Nephron (organoid): Measurements from ENCODE around the gene PALMD.

Source experiments
- H3K27ac Mint-ChIP-seq, 3 experiments: 2 replicates each; pipeline ENCODE4 v1.8.0; 2020; ENCODE audit warnings: mixed read lengths in 3 of 3, mild to moderate bottlenecking in 2 of 3, moderate library complexity in 1 of 3
- H3K27me3 Mint-ChIP-seq: 2 replicates; pipeline ENCODE4 v1.8.0; 2021; ENCODE audit warnings: low read depth, mild to moderate bottlenecking, moderate library complexity, mixed read lengths
- H3K36me3 Mint-ChIP-seq: 2 replicates; pipeline ENCODE4 v1.8.0; 2020; ENCODE audit warnings: low read depth, mixed read lengths
- H3K4me1 Mint-ChIP-seq: 2 replicates; pipeline ENCODE4 v1.8.0; 2020; ENCODE audit warnings: mixed read lengths
- H3K4me3 Mint-ChIP-seq, 3 experiments: 2 replicates each; pipeline ENCODE4 v1.8.0; 2020; ENCODE audit warnings: mild to moderate bottlenecking in 3 of 3, mixed read lengths in 3 of 3, moderate library complexity in 2 of 3
- H3K9me3 Mint-ChIP-seq: 2 replicates; pipeline ENCODE4 v1.8.0; 2020; ENCODE audit warnings: mixed read lengths
- CTCF ChIP-seq, 3 experiments: fragments of 200-600 bp; sonication (generic); IDR thresholded peaks; one replicate each; pipeline ENCODE4 v1.5.0; 2021; ENCODE audit warnings: antibody characterized with exemption in 3 of 3; ENCODE audit not compliant: unreplicated experiment in 3 of 3

Gene PALMD

GRCh38 chr1:99623554-99623953, 22.4 kb upstream of the PALMD start:
- H3K27ac Mint-ChIP-seq, result peak overlapping the region in 2 of 3 experiments; percentile 27 to 48
- H3K36me3 Mint-ChIP-seq, result no peaks in the 10 kb centered on the region
- H3K27me3 Mint-ChIP-seq, result no peaks in the 10 kb centered on the region
- H3K4me1 Mint-ChIP-seq, result peaks cover 28% of the 10 kb centered on the region
- no peak for TF ChIP-seq CTCF (IDR thresholded peaks at IDR 0.05; ENCODE audit: unreplicated experiment in 3 of 3)
- H3K4me3 Mint-ChIP-seq, result no peak overlapping the region
- peaks cover 2% of the 10 kb centered on the region for H3K9me3 Mint-ChIP-seq

- Mint-ChIP-seq H3K36me3 (no peaks in the 10 kb centered on the region), H3K27ac (no peak overlapping the region), H3K9me3 (no peaks in the 10 kb centered on the region), H3K4me3 (no peak overlapping the region), H3K4me1 (peaks cover 12% of the 10 kb centered on the region), H3K27me3 (no peaks in the 10 kb centered on the region)
- TF ChIP-seq CTCF (IDR thresholded peaks at IDR 0.05; ENCODE audit: unreplicated experiment in 3 of 3), result no peak
Observed at GRCh38 chr1:99627615-99628014, 18.3 kb upstream of the PALMD start.

- Mint-ChIP-seq H3K27me3 (no peaks in the 10 kb centered on the region), H3K9me3 (no peaks in the 10 kb centered on the region), H3K4me3 (no peak overlapping the region), H3K4me1 (peaks cover 6% of the 10 kb centered on the region), H3K36me3 (no peaks in the 10 kb centered on the region), H3K27ac (no peak overlapping the region)
- no peak for TF ChIP-seq CTCF (IDR thresholded peaks at IDR 0.05; ENCODE audit: unreplicated experiment in 3 of 3)
Observed at GRCh38 chr1:99629164-99629563, 16.7 kb upstream of the PALMD start.

- Mint-ChIP-seq H3K36me3 (no peaks in the 10 kb centered on the region), H3K4me3 (no peak overlapping the region), H3K27me3 (no peaks in the 10 kb centered on the region), H3K4me1 (peaks cover 26% of the 10 kb centered on the region), H3K27ac (peak overlapping the region in 2 of 3 experiments; percentile 6 to 33), H3K9me3 (no peaks in the 10 kb centered on the region)
- TF ChIP-seq CTCF (IDR thresholded peaks at IDR 0.05; ENCODE audit: unreplicated experiment in 3 of 3), result no peak
Observed at GRCh38 chr1:99634971-99635624, 10.8 kb upstream of the PALMD start.

GRCh38 chr1:99635664-99636063, 10.2 kb upstream of the PALMD start:
- peaks cover 26% of the 10 kb centered on the region for H3K4me1 Mint-ChIP-seq
- H3K36me3 Mint-ChIP-seq, result no peaks in the 10 kb centered on the region
- TF ChIP-seq CTCF (IDR thresholded peaks at IDR 0.05; ENCODE audit: unreplicated experiment in 3 of 3), result no peak
- H3K27me3 Mint-ChIP-seq, result no peaks in the 10 kb centered on the region
- no peaks in the 10 kb centered on the region for H3K9me3 Mint-ChIP-seq
- H3K27ac Mint-ChIP-seq, result peak overlapping the region in 2 of 3 experiments; percentile 32 to 33
- no peak overlapping the region for H3K4me3 Mint-ChIP-seq

- H3K27ac Mint-ChIP-seq, result peak overlapping the region in 2 of 3 experiments; percentile 32 to 77
- peaks cover 26% of the 10 kb centered on the region for H3K4me1 Mint-ChIP-seq
- no peaks in the 10 kb centered on the region for H3K9me3 Mint-ChIP-seq
- no peaks in the 10 kb centered on the region for H3K36me3 Mint-ChIP-seq
- H3K27me3 Mint-ChIP-seq, result no peaks in the 10 kb centered on the region
- no peak overlapping the region for H3K4me3 Mint-ChIP-seq
- TF ChIP-seq CTCF (IDR thresholded peaks at IDR 0.05; ENCODE audit: unreplicated experiment in 3 of 3), result no peak
Observed at GRCh38 chr1:99636647-99637175, 9.2 kb upstream of the PALMD start.
